ENCODE results near the gene TTBK1. TPM values are rescaled to one million over a fixed set of nuclear protein-coding genes. Genes with fewer than 3 reads are reported as not detected.

TTBK1 gene
- total and polyA plus RNA-seq, 9 donors: under 0.01 to 0.17 (median 0.05) TPM

DNA sequence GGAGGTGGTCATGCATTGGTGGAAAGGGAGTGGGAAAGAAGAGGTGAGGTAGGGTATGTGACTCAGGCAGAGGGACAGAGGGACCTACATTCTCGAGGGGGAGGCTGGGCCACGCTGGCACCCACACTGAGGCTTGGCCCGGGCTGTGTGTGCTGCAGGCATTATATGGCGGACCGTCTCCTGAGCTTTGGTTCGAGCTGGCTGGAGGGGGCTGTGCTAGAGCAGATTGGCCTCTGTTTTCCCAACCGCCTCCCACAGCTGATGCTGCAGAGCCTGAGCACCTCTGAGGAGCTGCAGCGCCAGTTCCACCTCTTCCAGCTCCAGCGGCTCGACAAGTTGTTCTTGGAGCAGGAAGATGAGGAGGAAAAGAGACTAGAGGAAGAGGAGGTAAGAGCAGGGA, 37.4 kb upstream of the TTBK1 start:
- H3K4me3 ChIP-seq (ENCODE audit: low read length): no peak overlapping the region
- H3K36me3 ChIP-seq (ENCODE audit: control insufficient read depth, insufficient read depth, low read length): peaks cover 32% of the 10 kb centered on the region
- no peaks in the 10 kb centered on the region for H3K4me1 ChIP-seq (ENCODE audit: control insufficient read depth, insufficient read depth, low read length)
- no peaks in the 10 kb centered on the region for H3K27me3 ChIP-seq (ENCODE audit: control insufficient read depth, insufficient read depth, low read length)
- H3K9me3 ChIP-seq (replicated peaks; ENCODE audit: control insufficient read depth, low read depth, low read length): no peaks in the 10 kb centered on the region
- no peak overlapping the region for H3K27ac ChIP-seq (ENCODE audit: low read length)
- 92% methylated on average over 7 of the region's 10 CpGs for WGBS (ENCODE audit: insufficient coverage)
- DNase-seq: no peak

DNA sequence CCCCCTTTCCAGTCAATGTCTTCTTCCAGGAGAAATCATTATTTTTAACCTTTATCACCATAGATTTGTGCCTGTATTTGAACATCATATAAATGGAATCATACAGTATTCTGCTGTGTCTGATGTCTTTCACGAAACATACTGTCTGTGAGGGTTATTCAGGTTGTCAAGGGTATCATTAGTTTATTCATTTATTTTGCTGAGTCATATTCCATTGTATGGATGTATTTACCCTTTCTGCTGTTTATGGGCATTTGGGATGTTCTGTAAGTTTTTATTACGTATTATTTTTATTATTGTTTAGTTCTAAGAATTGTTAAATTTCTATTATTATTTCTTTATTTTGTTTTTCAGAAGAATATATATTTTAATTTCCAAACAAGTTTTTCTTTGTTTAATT, 36.0 kb upstream of the TTBK1 start:
- Histone ChIP-seq H3K36me3 (ENCODE audit: control insufficient read depth, insufficient read depth, low read length) (peaks cover 29% of the 10 kb centered on the region), H3K9me3 (replicated peaks; ENCODE audit: control insufficient read depth, low read depth, low read length) (no peaks in the 10 kb centered on the region), H3K27me3 (ENCODE audit: control insufficient read depth, insufficient read depth, low read length) (no peaks in the 10 kb centered on the region), H3K4me3 (ENCODE audit: low read length) (no peak overlapping the region), H3K4me1 (ENCODE audit: control insufficient read depth, insufficient read depth, low read length) (no peaks in the 10 kb centered on the region), H3K27ac (ENCODE audit: low read length) (no peak overlapping the region)
- no CpG with 5 or more reads among the region's 2 CpGs for WGBS (ENCODE audit: insufficient coverage)
- no peak for DNase-seq

DNA sequence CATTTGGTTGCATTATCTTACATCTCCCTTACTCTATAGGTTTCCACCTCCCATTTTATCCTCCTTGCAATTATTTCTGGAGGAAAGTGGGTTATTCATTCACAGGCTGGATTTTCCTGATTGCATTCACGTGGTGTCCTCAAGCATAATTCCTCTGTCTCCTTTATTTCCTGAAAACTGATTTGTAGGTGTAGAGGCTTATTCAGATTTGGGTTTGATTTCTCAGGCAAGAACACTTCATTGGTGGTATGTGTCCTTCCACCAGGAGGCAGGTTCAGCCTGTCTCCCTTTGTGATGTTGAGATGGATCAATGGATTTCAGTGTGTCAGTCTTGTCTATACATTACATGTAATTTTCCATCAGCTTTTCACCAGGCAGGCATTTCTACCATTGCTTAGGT, 31.3 kb upstream of the TTBK1 start:
- H3K4me3 ChIP-seq (ENCODE audit: low read length): no peak overlapping the region
- WGBS (ENCODE audit: insufficient coverage): no CpG with 5 or more reads among the region's 1 CpG
- no peaks in the 10 kb centered on the region for H3K9me3 ChIP-seq (replicated peaks; ENCODE audit: control insufficient read depth, low read depth, low read length)
- no peaks in the 10 kb centered on the region for H3K27me3 ChIP-seq (ENCODE audit: control insufficient read depth, insufficient read depth, low read length)
- DNase-seq: no peak
- peaks cover 29% of the 10 kb centered on the region for H3K36me3 ChIP-seq (ENCODE audit: control insufficient read depth, insufficient read depth, low read length)
- H3K27ac ChIP-seq (ENCODE audit: low read length): no peak overlapping the region
- H3K4me1 ChIP-seq (ENCODE audit: control insufficient read depth, insufficient read depth, low read length): no peaks in the 10 kb centered on the region

DNA sequence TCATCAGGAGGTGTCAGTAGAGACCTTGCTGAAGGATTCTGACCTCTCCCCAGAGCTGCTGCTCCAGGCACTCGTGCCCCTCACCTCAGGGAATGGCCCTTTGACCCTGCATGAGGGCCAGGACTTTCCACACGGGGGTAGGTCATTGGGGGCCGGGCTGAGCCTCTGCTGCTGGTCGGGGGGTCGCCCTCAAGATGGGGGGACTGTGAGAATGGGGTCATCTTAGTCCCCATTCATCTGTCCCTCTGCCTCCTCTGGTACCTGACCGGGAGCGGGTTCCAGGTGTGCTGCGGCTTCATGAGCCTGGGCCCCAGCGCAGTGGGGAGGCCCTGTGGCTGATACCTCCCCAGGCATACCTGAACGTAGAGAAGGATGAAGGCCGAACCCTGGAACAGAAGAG, 29.9 kb upstream of the TTBK1 start:
- 97% methylated on average over 6 of the region's 11 CpGs for WGBS (ENCODE audit: insufficient coverage)
- Histone ChIP-seq H3K27me3 (ENCODE audit: control insufficient read depth, insufficient read depth, low read length) (no peaks in the 10 kb centered on the region), H3K36me3 (ENCODE audit: control insufficient read depth, insufficient read depth, low read length) (peaks cover 37% of the 10 kb centered on the region), H3K27ac (ENCODE audit: low read length) (no peak overlapping the region), H3K4me3 (ENCODE audit: low read length) (no peak overlapping the region), H3K9me3 (replicated peaks; ENCODE audit: control insufficient read depth, low read depth, low read length) (no peaks in the 10 kb centered on the region), H3K4me1 (ENCODE audit: control insufficient read depth, insufficient read depth, low read length) (no peaks in the 10 kb centered on the region)
- DNase-seq: no peak

DNA sequence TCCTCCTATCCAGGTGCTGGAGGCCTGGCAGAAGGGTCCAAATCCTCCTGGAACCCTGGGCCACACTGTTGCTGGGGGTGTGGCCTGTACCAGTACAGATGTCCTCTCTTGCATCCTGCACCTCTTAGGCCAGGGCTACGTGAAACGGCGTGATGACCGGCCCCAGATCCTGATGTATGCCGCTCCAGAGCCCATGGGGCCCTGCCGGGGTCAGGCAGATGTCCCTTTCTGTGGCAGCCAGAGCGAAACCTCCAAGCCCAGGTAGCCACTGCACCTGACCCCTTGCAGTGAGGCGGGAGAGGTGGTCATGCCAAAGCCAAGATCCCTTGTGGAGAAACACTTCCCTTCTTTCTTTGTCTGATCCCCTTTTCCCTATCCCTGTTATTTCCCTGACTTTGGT, 28.2 kb upstream of the TTBK1 start:
- no peaks in the 10 kb centered on the region for H3K27me3 ChIP-seq (ENCODE audit: control insufficient read depth, insufficient read depth, low read length)
- 89% methylated on average over 7 of the region's 8 CpGs for WGBS (ENCODE audit: insufficient coverage)
- peaks cover 44% of the 10 kb centered on the region for H3K36me3 ChIP-seq (ENCODE audit: control insufficient read depth, insufficient read depth, low read length)
- H3K4me3 ChIP-seq (ENCODE audit: low read length): no peak overlapping the region
- no peak for DNase-seq
- H3K9me3 ChIP-seq (replicated peaks; ENCODE audit: control insufficient read depth, low read depth, low read length): no peaks in the 10 kb centered on the region
- H3K4me1 ChIP-seq (ENCODE audit: control insufficient read depth, insufficient read depth, low read length): no peaks in the 10 kb centered on the region
- no peak overlapping the region for H3K27ac ChIP-seq (ENCODE audit: low read length)

DNA sequence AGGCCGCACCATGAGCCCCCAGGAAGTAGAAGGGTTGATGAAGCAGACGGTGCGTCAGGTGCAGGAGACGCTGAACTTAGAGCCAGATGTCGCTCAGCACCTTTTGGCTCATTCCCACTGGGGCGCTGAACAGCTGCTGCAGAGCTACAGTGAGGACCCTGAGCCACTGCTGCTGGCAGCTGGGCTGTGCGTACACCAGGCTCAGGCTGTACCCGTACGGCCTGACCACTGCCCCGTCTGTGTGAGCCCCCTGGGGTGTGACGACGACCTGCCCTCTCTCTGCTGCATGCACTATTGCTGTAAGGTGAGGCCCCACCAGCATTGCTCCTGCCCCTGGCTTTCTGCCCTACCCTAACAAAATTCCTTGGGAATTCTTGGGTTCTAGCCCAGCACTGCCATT, 27.1 kb upstream of the TTBK1 start:
- Histone ChIP-seq H3K27me3 (ENCODE audit: control insufficient read depth, insufficient read depth, low read length) (no peaks in the 10 kb centered on the region), H3K36me3 (ENCODE audit: control insufficient read depth, insufficient read depth, low read length) (peaks cover 50% of the 10 kb centered on the region), H3K4me3 (ENCODE audit: low read length) (no peak overlapping the region), H3K9me3 (replicated peaks; ENCODE audit: control insufficient read depth, low read depth, low read length) (no peaks in the 10 kb centered on the region), H3K4me1 (ENCODE audit: control insufficient read depth, insufficient read depth, low read length) (peaks cover 6% of the 10 kb centered on the region), H3K27ac (ENCODE audit: low read length) (no peak overlapping the region)
- 65% methylated on average over 12 of the region's 12 CpGs for WGBS (ENCODE audit: insufficient coverage)
- DNase-seq: no peak

DNA sequence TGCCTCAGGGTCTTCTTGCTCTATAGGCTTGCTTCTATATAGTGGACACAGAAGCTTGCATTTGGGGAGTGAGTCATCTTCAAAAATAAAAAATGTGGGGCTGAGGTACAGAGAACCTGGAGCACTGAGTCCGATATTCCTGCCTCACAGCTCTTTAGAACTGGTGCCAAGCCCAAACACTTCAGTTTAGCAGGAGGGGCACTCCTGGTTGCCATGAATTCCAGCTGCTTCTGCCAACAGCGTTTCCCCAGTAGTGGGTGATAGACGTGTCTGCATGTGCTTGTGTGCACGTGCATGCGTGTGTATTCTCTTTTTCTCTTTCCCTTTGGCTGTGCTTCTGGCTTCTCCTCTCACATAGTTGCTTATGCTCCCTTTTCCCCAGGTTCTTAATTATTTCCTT, 25.9 kb upstream of the TTBK1 start:
- peaks cover 50% of the 10 kb centered on the region for H3K36me3 ChIP-seq (ENCODE audit: control insufficient read depth, insufficient read depth, low read length)
- peaks cover 13% of the 10 kb centered on the region for H3K4me1 ChIP-seq (ENCODE audit: control insufficient read depth, insufficient read depth, low read length)
- H3K9me3 ChIP-seq (replicated peaks; ENCODE audit: control insufficient read depth, low read depth, low read length): no peaks in the 10 kb centered on the region
- H3K4me3 ChIP-seq (ENCODE audit: low read length): no peak overlapping the region
- no CpG with 5 or more reads among the region's 5 CpGs for WGBS (ENCODE audit: insufficient coverage)
- DNase-seq: no peak
- H3K27ac ChIP-seq (ENCODE audit: low read length): no peak overlapping the region
- no peaks in the 10 kb centered on the region for H3K27me3 ChIP-seq (ENCODE audit: control insufficient read depth, insufficient read depth, low read length)

DNA sequence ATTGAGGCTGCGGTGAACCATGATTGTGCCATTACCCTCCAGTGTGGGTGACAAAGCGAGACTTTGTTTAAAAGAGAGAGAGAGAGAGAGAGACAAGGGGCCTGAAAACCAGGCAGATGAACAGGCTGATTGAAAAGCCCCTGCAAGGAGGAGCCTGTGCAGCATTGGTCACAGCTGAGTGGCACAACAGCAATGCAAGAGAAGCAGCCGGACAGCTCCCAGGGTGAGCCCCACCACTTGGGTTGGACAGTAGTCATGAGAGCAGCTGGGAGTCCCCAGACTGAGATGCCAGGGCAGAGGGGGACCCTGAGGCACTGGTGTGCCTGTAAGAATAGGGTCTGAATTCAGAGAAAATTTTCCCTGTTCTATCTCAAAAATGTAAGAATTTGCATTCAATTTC, 24.2 kb upstream of the TTBK1 start:
- no peak overlapping the region for H3K4me3 ChIP-seq (ENCODE audit: low read length)
- no peaks in the 10 kb centered on the region for H3K9me3 ChIP-seq (replicated peaks; ENCODE audit: control insufficient read depth, low read depth, low read length)

DNA sequence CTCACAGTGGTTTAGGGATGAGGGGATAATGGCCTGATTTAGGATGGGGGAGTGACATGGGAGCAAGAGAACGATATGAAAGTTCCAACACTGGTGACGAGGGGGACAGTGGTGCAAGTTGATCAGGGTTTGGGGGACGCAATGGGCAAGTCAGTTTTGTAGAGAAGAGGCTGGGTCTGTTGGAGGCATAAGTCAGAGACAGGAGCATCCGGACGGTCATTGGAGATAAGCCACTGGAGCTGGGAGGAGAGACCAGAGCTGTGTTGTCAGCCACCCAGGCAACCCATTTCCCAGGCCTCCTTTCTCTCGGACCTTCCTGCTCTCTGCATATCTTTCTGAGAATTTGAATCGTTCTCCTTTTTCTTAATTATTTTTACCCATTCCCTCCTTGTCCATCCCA, 23.5 kb upstream of the TTBK1 start:
- Histone ChIP-seq H3K36me3 (ENCODE audit: control insufficient read depth, insufficient read depth, low read length) (peaks cover 54% of the 10 kb centered on the region), H3K9me3 (replicated peaks; ENCODE audit: control insufficient read depth, low read depth, low read length) (no peaks in the 10 kb centered on the region), H3K27ac (ENCODE audit: low read length) (no peak overlapping the region), H3K4me3 (ENCODE audit: low read length) (no peak overlapping the region), H3K4me1 (ENCODE audit: control insufficient read depth, insufficient read depth, low read length) (peaks cover 17% of the 10 kb centered on the region), H3K27me3 (ENCODE audit: control insufficient read depth, insufficient read depth, low read length) (no peaks in the 10 kb centered on the region)
- 93% methylated on average over 3 of the region's 7 CpGs for WGBS (ENCODE audit: insufficient coverage)
- DNase-seq: no peak

More for the DNA sequence above, 24.2 kb upstream of the TTBK1 start:
- Histone ChIP-seq H3K4me1 (ENCODE audit: control insufficient read depth, insufficient read depth, low read length) (peaks cover 16% of the 10 kb centered on the region), H3K36me3 (ENCODE audit: control insufficient read depth, insufficient read depth, low read length) (peaks cover 52% of the 10 kb centered on the region), H3K27ac (ENCODE audit: low read length) (no peak overlapping the region), H3K27me3 (ENCODE audit: control insufficient read depth, insufficient read depth, low read length) (no peaks in the 10 kb centered on the region)
- 94% methylated on average over 3 of the region's 3 CpGs for WGBS (ENCODE audit: insufficient coverage)
- no peak for DNase-seq

DNA sequence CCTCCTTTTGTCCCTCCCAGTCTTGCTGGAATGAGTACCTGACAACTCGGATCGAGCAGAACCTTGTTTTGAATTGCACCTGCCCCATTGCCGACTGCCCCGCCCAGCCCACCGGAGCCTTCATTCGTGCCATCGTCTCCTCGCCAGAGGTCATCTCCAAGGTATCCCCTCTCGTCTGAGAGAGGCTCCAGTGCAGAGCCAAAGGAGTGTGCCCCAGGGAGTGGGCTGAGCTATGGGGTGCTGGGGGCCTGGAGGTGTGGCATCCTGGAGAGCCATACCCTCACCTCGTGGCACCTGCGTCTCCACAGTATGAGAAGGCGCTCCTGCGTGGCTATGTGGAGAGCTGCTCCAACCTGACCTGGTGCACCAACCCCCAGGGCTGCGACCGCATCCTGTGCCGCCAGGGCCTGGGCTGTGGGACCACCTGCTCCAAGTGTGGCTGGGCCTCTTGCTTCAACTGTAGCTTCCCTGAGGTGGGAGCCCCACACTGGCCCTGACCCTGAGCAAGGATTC, 22.8 kb upstream of the TTBK1 start:
- H3K4me1 ChIP-seq (ENCODE audit: control insufficient read depth, insufficient read depth, low read length): peaks cover 17% of the 10 kb centered on the region
- WGBS (ENCODE audit: insufficient coverage): 83% methylated on average over 16 of the region's 16 CpGs
- H3K4me3 ChIP-seq (ENCODE audit: low read length): no peak overlapping the region
- no peak overlapping the region for H3K27ac ChIP-seq (ENCODE audit: low read length)
- H3K27me3 ChIP-seq (ENCODE audit: control insufficient read depth, insufficient read depth, low read length): no peaks in the 10 kb centered on the region
- H3K36me3 ChIP-seq (ENCODE audit: control insufficient read depth, insufficient read depth, low read length): peaks cover 49% of the 10 kb centered on the region
- no peak for DNase-seq
- no peaks in the 10 kb centered on the region for H3K9me3 ChIP-seq (replicated peaks; ENCODE audit: control insufficient read depth, low read depth, low read length)
